PFSK-1 (cell line): ENCODE data around the gene ETV7.

Experiments
- FOXP2 ChIP-seq: optimal IDR thresholded peaks from 2 replicates; pipeline ENCODE3; 2011; ENCODE audit warnings: borderline replicate concordance, control low read depth, inconsistent platforms; ENCODE audit not compliant: insufficient read depth; ENCODE audit errors: extremely low read length, extremely low read depth
- POLR2AphosphoS5 ChIP-seq: IDR thresholded peaks from 2 replicates; pipeline ENCODE4 v1.6.1; 2012; ENCODE audit warnings: low read depth, mild to moderate bottlenecking, control low read depth, low read length, moderate library complexity
- TAF1 ChIP-seq: IDR thresholded peaks from 2 replicates; pipeline ENCODE4 v1.6.1; 2012; ENCODE audit warnings: low read length, control low read depth, borderline replicate concordance; ENCODE audit not compliant: insufficient read depth

- no peak for TF ChIP-seq TAF1
- no peak for TF ChIP-seq POLR2AphosphoS5
- TF ChIP-seq FOXP2, result no peak
Measured at GRCh38 chr6:36319436-36319762, 68.1 kb downstream of the ETV7 start.
